ENCODE measurements around the gene EIF4G2.

GRCh38 chr11:10750838-10751580 lies 57.7 kb downstream of the EIF4G2 start, which contains the start of gene CTR9:
- peak in 1 of 7 experiments; percentile 6 for TF ChIP-seq CTCF (IDR thresholded peaks at IDR 0.05)
- peak in 2 of 4 donors; percentile 64 to 74 for TF ChIP-seq POLR2A (IDR thresholded peaks at IDR 0.05)
- TF ChIP-seq EP300 (IDR thresholded peaks at IDR 0.05), result no peak

All from stomach (tissue), 4 donors.